IMR-90 (cell line): ENCODE results near the gene TOX3.

Experiments used
- BHLHE40 ChIP-seq: fragments of 150-350 bp; IDR thresholded peaks from 2 replicates; pipeline ENCODE4 v1.6.1; 2016; ENCODE audit warnings: mild to moderate bottlenecking, low read depth, low read length
- CEBPB ChIP-seq: IDR thresholded peaks from 2 replicates; pipeline ENCODE4 v1.6.1; 2012; ENCODE audit warnings: low read depth, low read length, improper control_type of control experiment
- CTCF ChIP-seq: conservative IDR thresholded peaks from 2 replicates; pipeline ENCODE4 v1.5.1; 2012; ENCODE audit warnings: mild to moderate bottlenecking, low read depth, low read length, improper control_type of control experiment
- ELK1 ChIP-seq: fragments of 150-350 bp; IDR thresholded peaks from 2 replicates; pipeline ENCODE4 v1.6.1; 2016; ENCODE audit warnings: low read depth, mild to moderate bottlenecking, low read length, moderate library complexity, borderline replicate concordance
- MAFK ChIP-seq: IDR thresholded peaks from 2 replicates; pipeline ENCODE4 v1.6.1; 2012; ENCODE audit warnings: low read depth, low read length, improper control_type of control experiment
- MAZ ChIP-seq: IDR thresholded peaks from 2 replicates; pipeline ENCODE4 v1.6.1; 2012; ENCODE audit warnings: low read depth, mild to moderate bottlenecking, low read length, improper control_type of control experiment, moderate library complexity, borderline replicate concordance
- MXI1 ChIP-seq: IDR thresholded peaks from 2 replicates; pipeline ENCODE4 v1.6.1; 2012; ENCODE audit warnings: low read depth, mild to moderate bottlenecking, low read length, moderate library complexity, borderline replicate concordance
- NFE2L2 ChIP-seq: fragments of 150-350 bp; IDR thresholded peaks from 2 replicates; pipeline ENCODE4 v1.6.1; 2016; ENCODE audit warnings: low read depth, mild to moderate bottlenecking, low read length
- POLR2A ChIP-seq: IDR thresholded peaks from 2 replicates; pipeline ENCODE4 v1.6.1; 2012; ENCODE audit warnings: mild to moderate bottlenecking, low read depth, low read length
- RAD21 ChIP-seq: IDR thresholded peaks from 2 replicates; pipeline ENCODE4 v1.6.1; 2012; ENCODE audit warnings: low read length, improper control_type of control experiment
- RCOR1 ChIP-seq: IDR thresholded peaks from 2 replicates; pipeline ENCODE4 v1.6.1; 2012; ENCODE audit warnings: mild to moderate bottlenecking, low read length, improper control_type of control experiment; ENCODE audit not compliant: insufficient replicate concordance
- RFX5 ChIP-seq: IDR thresholded peaks from 2 replicates; pipeline ENCODE4 v1.8.0; 2012; ENCODE audit warnings: low read depth, mild to moderate bottlenecking, low read length, moderate library complexity
- SMC3 ChIP-seq: fragments of 150-350 bp; IDR thresholded peaks from 2 replicates; pipeline ENCODE4 v1.6.1; 2016; ENCODE audit warnings: low read depth, mild to moderate bottlenecking, antibody characterized with exemption, low read length, moderate library complexity

DNA sequence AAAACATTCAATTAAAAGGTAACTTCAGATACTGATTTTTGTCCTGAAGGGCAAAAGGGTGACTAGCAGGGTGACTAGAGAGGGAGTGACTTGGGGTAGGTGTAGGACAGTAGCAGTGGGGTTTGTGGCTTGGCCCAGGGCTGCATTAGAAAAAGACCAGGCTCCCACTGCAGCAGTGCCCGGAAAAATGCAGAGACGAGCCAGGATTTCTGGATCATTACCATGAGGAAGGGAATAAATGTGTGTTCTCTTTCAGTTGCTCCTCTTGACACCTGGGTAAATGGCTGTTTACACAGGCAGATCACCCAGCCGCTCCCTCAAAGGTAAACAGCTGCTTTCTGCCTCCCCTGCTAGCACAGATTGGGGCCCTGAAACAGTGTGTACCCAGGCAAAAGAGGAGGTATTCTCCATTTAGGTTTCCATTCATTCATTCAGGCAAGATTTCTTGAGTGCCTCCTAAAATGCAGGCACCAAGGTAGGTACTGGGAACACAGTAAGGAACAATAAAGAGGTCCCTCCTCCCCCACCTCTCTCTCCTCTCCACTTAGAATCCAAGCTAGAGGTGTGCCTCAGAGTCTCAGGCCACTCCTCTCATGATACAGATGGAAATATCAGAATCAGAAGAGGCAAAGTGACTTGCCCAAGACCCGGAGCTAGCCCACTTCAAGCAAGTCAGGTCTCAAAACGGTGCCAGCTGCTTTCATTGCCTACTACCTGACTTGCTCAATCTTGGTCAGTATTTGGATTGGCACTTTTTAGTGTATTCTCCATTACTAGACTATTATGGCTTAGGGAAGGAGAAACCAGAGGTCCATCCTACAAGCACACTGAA is 15.2 kb upstream of the TOX3 start:
- TF ChIP-seq CTCF (no peak), BHLHE40 (no peak), POLR2A (no peak), MAZ (no peak), MAFK (no peak), NFE2L2 (no peak), RFX5 (no peak), RAD21 (no peak), SMC3 (no peak), ELK1 (no peak), RCOR1 (no peak), CEBPB (no peak), MXI1 (no peak)
